Gastrocnemius medialis (tissue), 4 donors: ENCODE data around the gene IDUA. TPM values are rescaled to one million over a fixed set of nuclear protein-coding genes. Genes with fewer than 3 reads are reported as not detected.

Source experiments
- ATAC-seq, 2 donors: fragments of 150-250 bp; one replicate each; pipeline ENCODE4 v1.9.1; 2016
- DNase-seq, 2 donors: peaks; one replicate each; pipeline ENCODE4 v3.0.0-alpha.2; 2019
- H3K27ac ChIP-seq, 4 donors: fragments of 200-600 bp; sonication (generic); 1 replicate in 1 of 4; 2 replicates in 3 of 4; pipeline ENCODE4 v1.5.1; 2016 to 2018; ENCODE audit warnings: mild to moderate bottlenecking in 2 of 4, moderate library complexity in 1 of 4
- H3K27me3 ChIP-seq, 3 donors: fragments of 200-600 bp; sonication (generic) in 2 of 3; 1 replicate in 1 of 3; 2 replicates in 2 of 3; pipeline versions ENCODE4 v1.5.1 to v1.6.0; 2016 to 2019; ENCODE audit warnings: mild to moderate bottlenecking in 1 of 3, moderate library complexity in 1 of 3
- H3K36me3 ChIP-seq, 2 donors: fragments of 200-600 bp; sonication (generic) in 1 of 2; one replicate each; pipeline ENCODE4 v1.5.1; 2017 to 2018
- H3K4me1 ChIP-seq, 2 donors: fragments of 200-600 bp; sonication (generic) in 1 of 2; one replicate each; pipeline ENCODE4 v1.5.1; 2016 to 2017; ENCODE audit warnings: mild to moderate bottlenecking in 2 of 2
- H3K4me3 ChIP-seq, 4 donors: fragments of 200-600 bp; sonication (generic) in 3 of 4; 1 replicate in 1 of 4; 2 replicates in 3 of 4; pipeline ENCODE4 v1.5.1; 2016 to 2019; ENCODE audit warnings: mild to moderate bottlenecking in 2 of 4
- H3K9me3 ChIP-seq, 3 donors: fragments of 200-600 bp; sonication (generic) in 2 of 3; 1 replicate in 1 of 3; 2 replicates in 2 of 3; pipeline ENCODE4 v1.5.1; 2016 to 2019
- POLR2A ChIP-seq, 2 donors: fragments of 450-650 bp; IDR thresholded peaks; one replicate each; pipeline ENCODE4 v1.6.1; 2017; ENCODE audit warnings: antibody characterized with exemption in 2 of 2, mild to moderate bottlenecking in 2 of 2, moderate library complexity in 2 of 2
- in situ Hi-C, 4 donors: fragments of 200-750 bp; cut with MboI; loops; one replicate each; pipeline versions ENCODE4 v1.15.0 to v1.8.0; 2017; ENCODE audit warnings: low sequenced_read_pairs in 4 of 4
- intact Hi-C: fragments of 100-400 bp; cut with DNase I; formaldehyde crosslinking; loops from one replicate; pipeline ENCODE4 v1.15.1; 2023; ENCODE audit warnings: low total_unique reads
- total RNA-seq, 4 donors: library from RNA; depleted of rRNA; stranded (reverse); fragments of >200 nt; gene quantifications; one replicate each; pipeline versions ENCODE4 v1.1.0 to v1.2.3, GENCODE V29; 2016
- TF ChIP-seq, protein P1 (sequence below), 5 experiments: fragments of 450-650 bp in 3 of 5; fragments of 200-600 bp in 2 of 5; sonication (generic) in 2 of 5; IDR thresholded peaks in 4 of 5; conservative IDR thresholded peaks in 1 of 5; 1 replicate in 4 of 5; 2 replicates in 1 of 5; pipeline ENCODE4 v1.5.1; 2016 to 2019; ENCODE audit warnings: antibody characterized with exemption in 5 of 5, mild to moderate bottlenecking in 3 of 5, moderate library complexity in 3 of 5

The IDUA gene
- total RNA-seq, 4 donors from 2014 or later: 0.12 to 10.8 (median 2.4) TPM

DNA sequence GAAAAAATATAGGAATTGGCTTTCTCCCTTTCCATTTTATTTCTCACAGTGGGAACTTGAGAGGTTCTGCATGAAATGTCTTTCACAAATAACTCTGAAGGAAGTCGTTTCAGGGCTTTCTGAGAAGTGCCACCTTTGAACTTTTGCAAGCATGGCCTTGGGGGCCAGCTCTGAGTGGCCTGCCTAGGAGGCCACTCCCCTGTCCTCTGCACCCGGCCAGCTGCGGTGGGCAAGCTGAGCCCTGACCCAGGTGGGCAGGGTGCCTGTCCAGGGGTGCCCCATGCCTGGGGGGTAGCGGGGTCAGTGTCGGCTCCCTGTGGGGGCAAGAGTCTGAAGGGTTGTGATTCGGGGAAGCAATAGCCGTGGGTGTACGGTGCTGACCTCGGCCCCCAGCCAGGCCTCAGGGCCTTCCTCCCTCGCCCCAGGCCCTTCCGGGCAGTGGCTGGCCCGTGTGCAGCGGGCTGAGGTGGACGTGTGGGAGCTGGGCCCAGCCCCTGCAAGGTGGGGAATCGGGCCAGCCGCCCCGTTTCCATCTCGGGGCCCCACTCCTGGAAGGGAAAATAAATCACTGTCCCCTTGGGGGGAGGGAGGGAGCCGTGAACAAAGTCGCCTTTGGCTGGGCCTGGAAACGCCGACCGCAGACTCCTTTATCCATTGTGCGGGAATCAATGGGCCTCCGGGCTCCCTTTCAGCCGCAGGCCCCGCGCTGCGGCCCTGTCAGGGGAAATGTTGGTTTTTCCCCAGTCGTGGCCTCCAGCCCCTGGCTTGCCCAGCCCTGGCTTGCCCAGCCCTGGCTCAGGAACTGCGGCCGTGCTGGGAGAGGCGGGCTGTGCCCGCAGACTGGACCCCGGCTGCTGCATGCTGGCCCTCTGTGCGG, 27.7 kb downstream of the IDUA start:
- intact Hi-C loops (loop anchor here (5.0 to 10.0 kb wide), 3 partner anchors 233 to 990 kb away; partner anchors contain the start of genes CTBP1, NELFA and UVSSA), in situ Hi-C loops (no loop called here)
- H3K4me1 ChIP-seq: peaks cover 4 to 13% of the 10 kb centered on the region in 2 donors
- H3K27ac ChIP-seq: no peak overlapping the region
- ATAC-seq (no peak), DNase-seq (no peak)
- H3K9me3 ChIP-seq: no peaks in the 10 kb centered on the region
- H3K4me3 ChIP-seq: no peak overlapping the region
- TF ChIP-seq, protein P1, sequence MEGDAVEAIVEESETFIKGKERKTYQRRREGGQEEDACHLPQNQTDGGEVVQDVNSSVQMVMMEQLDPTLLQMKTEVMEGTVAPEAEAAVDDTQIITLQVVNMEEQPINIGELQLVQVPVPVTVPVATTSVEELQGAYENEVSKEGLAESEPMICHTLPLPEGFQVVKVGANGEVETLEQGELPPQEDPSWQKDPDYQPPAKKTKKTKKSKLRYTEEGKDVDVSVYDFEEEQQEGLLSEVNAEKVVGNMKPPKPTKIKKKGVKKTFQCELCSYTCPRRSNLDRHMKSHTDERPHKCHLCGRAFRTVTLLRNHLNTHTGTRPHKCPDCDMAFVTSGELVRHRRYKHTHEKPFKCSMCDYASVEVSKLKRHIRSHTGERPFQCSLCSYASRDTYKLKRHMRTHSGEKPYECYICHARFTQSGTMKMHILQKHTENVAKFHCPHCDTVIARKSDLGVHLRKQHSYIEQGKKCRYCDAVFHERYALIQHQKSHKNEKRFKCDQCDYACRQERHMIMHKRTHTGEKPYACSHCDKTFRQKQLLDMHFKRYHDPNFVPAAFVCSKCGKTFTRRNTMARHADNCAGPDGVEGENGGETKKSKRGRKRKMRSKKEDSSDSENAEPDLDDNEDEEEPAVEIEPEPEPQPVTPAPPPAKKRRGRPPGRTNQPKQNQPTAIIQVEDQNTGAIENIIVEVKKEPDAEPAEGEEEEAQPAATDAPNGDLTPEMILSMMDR (IDR thresholded peaks at IDR 0.05 in 4 of 5, conservative IDR thresholded peaks at IDR 0.05 in 1 of 5): no peak
- no peak for TF ChIP-seq POLR2A (IDR thresholded peaks at IDR 0.05)
- no peaks in the 10 kb centered on the region for H3K36me3 ChIP-seq
- no peaks in the 10 kb centered on the region for H3K27me3 ChIP-seq

DNA sequence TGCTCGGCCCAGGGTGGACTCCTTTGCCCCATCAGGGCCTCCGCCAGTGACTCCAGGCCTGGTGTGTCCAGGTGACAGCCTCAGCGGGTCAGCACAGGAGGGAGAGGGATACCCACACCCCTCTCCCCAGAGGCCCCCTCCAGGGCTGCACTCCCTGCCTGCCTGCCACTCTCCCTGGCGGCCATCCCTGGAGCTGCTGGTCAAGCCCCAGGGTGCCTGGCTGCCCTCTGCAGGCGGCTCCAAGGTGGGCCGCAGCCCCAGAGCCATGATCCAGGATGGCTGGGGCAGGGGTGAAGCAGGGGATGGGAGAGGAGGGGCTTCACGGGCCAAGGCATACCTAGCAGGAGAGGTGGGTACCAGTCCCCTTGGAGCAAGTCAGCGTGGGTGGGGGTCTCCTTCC, 28.3 kb downstream of the IDUA start:
- Histone ChIP-seq H3K27me3 (no peaks in the 10 kb centered on the region), H3K27ac (no peak overlapping the region), H3K36me3 (no peaks in the 10 kb centered on the region), H3K4me3 (no peak overlapping the region), H3K9me3 (no peaks in the 10 kb centered on the region), H3K4me1 (peaks cover 3 to 9% of the 10 kb centered on the region in 2 donors)
- ATAC-seq (no peak), DNase-seq (no peak)
- intact Hi-C loops (loop anchor here (10.0 kb wide), 1 partner anchor 990 kb away; the partner anchor contains the start of gene NELFA), in situ Hi-C loops (no loop called here)
- TF ChIP-seq, protein P1 (IDR thresholded peaks at IDR 0.05 in 4 of 5, conservative IDR thresholded peaks at IDR 0.05 in 1 of 5): no peak
- no peak for TF ChIP-seq POLR2A (IDR thresholded peaks at IDR 0.05)

DNA sequence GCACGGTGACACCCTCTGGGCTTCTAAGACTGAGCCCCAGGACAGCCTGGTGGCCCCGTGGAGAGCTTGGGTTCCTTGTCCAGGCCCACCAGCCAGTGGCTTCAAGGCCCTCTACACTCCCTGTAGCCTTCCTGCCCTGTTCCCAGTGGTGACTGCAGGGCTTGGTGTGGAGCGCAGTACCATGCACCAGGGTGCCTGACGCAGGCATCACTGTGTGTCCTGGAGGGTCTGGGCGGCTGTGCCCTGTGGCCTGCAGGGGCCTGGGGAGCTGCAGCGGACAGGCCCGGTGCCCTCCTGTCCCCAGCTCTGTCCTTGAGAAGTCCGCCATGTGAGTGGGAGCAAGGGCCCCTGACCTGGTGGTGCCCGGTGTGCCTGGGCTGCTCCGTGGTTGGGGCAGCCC, 28.9 kb downstream of the IDUA start:
- Histone ChIP-seq H3K36me3 (no peaks in the 10 kb centered on the region), H3K27me3 (no peaks in the 10 kb centered on the region), H3K4me1 (peaks cover 0 to 3% of the 10 kb centered on the region in 2 donors), H3K4me3 (no peak overlapping the region), H3K9me3 (no peaks in the 10 kb centered on the region), H3K27ac (no peak overlapping the region)
- in situ Hi-C loops: no loop called here
- no peak for ATAC-seq
- TF ChIP-seq, protein P1 (IDR thresholded peaks at IDR 0.05 in 4 of 5, conservative IDR thresholded peaks at IDR 0.05 in 1 of 5): no peak
- no peak for TF ChIP-seq POLR2A (IDR thresholded peaks at IDR 0.05)
- intact Hi-C loops: loop anchor here (10.0 kb wide), 1 partner anchor 989 kb away; the partner anchor contains the start of gene NELFA
- DNase-seq: no peak

DNA sequence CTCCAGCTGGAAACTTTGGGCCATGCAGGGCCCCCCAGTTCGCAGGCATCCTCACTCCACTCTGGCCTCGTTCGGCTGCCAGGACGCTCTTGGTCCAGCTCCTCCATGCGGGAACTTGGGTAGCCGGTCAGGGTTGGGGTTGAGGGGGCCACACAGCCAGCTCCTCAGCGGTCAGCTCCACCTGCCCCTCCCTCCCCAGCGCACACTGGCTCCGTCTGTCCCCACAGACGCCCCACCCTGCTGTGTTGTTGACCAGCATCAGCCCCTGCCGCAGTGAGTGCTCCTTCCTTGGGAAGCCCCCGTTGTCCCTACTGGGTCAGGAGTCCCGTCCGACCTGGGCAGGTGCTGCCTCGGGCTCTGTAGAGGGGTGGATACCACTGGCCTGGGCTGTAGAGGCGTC, 30.4 kb downstream of the IDUA start:
- H3K9me3 ChIP-seq: no peaks in the 10 kb centered on the region
- H3K36me3 ChIP-seq: no peaks in the 10 kb centered on the region
- ATAC-seq (no peak), DNase-seq (no peak)
- intact Hi-C loops: loop anchor here (10.0 kb wide), 1 partner anchor 988 kb away; the partner anchor contains the start of gene NELFA
- no peak overlapping the region for H3K4me3 ChIP-seq
- in situ Hi-C loops: no loop called here
- H3K27me3 ChIP-seq: no peaks in the 10 kb centered on the region
- TF ChIP-seq, protein P1 (IDR thresholded peaks at IDR 0.05 in 4 of 5, conservative IDR thresholded peaks at IDR 0.05 in 1 of 5): no peak
- TF ChIP-seq POLR2A (IDR thresholded peaks at IDR 0.05): no peak
- H3K27ac ChIP-seq: no peak overlapping the region
- H3K4me1 ChIP-seq: no peaks in the 10 kb centered on the region
